PC-3 (cell line): ENCODE data around the gene ARHGAP40.

Experiments
- CTCF ChIP-seq: fragments of 300-600 bp; sonication (generic); conservative IDR thresholded peaks from 2 replicates; pipeline ENCODE4 v1.5.1; 2017; ENCODE audit warnings: antibody characterized with exemption, low read depth, mild to moderate bottlenecking, low read length
- EZH2 ChIP-seq: fragments of 300-600 bp; sonication (generic); IDR thresholded peaks from one replicate; pipeline ENCODE4 v1.6.1; 2017; ENCODE audit warnings: antibody characterized with exemption, mild to moderate bottlenecking, low read length; ENCODE audit not compliant: unreplicated experiment
- EZH2phosphoT487 ChIP-seq: fragments of 300-600 bp; sonication (generic); IDR thresholded peaks from 2 replicates; pipeline ENCODE4 v1.6.1; 2018; ENCODE audit warnings: mild to moderate bottlenecking, antibody characterized with exemption, low read length, borderline replicate concordance

GRCh38 chr20:38672504-38672903 lies 70.9 kb downstream of the ARHGAP40 start:
- TF ChIP-seq CTCF (no peak), EZH2 (no peak), EZH2phosphoT487 (no peak)
